SHP77 treated with DMSO at 0.1 percent for 48 hours (cell line): ENCODE data around the gene SCGN.
"Not testable (repeated sequence)": the region's sequence is repeated elsewhere in the genome, so short reads cannot be mapped to it uniquely, and the experiment has no call there.

ENCODE experiments used
- DNase-seq: peaks from one replicate; lab custom pipeline; 2025; lab: John Stamatoyannopoulos, UW

Gene SCGN

DNA sequence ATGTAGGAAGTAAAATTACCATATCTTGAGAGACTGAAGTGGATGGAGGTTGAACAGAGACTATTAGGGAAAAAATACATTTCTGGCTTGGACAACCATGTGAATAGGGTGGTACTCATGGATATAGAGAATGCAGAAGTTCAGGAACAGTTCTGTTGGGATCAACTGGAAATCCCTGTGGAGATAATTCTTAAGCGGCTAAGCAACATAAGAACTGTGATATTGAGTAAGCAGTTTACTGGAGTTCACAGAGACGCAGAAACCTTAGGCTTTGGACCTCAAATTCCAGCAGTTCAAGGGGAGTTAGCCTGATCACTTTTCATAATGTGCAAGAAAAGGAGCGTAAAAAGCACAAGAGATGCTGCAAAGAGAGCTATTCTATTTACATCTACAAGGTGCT is 78.9 kb downstream of the SCGN start:
- DNase-seq = no peak

DNA sequence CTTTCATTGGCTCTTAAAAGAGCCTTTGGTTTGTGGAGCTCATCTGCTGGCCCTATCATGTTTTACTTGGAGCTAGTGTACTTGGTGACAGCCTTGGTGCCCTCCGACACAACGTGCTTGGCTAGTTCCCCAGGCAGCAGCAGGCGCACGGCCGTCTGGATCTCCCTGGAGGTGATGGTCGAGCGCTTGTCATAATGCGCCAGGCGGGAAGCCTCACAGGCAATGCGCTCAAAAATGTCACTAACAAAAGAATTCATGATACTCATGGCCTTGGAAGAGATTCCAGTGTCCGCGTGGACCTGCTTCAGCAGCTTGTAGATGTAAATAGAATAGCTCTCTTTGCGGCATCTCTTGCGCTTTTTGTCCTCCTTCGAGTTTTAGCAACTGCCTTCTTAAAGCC is 79.7 kb downstream of the SCGN start:
- DNase-seq = no peak

GRCh38 chr6:25732468-25733198 is 80.6 kb downstream of the SCGN start:
- no peak for DNase-seq

- no peak for DNase-seq
Observed at GRCh38 chr6:25735261-25735660, 83.2 kb downstream of the SCGN start.

- DNase-seq = no peak
Observed at GRCh38 chr6:25743868-25744267, 91.9 kb downstream of the SCGN start.

- no peak for DNase-seq
Observed at GRCh38 chr6:25745836-25746235, 93.8 kb downstream of the SCGN start.

GRCh38 chr6:25746968-25747367 is 95.0 kb downstream of the SCGN start:
- DNase-seq = no peak

- no peak for DNase-seq
Observed at GRCh38 chr6:25747477-25747876, 95.5 kb downstream of the SCGN start.

DNA sequence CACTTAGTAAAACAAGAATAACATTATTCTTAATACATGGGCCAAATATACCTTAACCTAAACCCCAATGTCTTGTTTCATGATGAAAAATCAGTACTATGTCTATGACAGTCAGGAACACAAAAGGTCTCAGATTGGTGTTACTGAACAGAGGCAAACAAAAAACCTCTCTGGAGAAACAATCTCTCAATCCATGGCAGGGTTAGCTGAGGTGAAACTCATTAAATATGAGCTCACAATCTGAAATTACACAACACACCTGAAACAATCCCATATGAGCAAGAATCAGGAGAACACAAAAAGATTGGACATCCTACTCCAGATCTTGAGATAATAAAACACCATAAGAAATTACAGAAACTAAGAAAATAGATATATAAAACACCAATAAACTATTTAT is 96.0 kb downstream of the SCGN start:
- DNase-seq = no peak

DNA sequence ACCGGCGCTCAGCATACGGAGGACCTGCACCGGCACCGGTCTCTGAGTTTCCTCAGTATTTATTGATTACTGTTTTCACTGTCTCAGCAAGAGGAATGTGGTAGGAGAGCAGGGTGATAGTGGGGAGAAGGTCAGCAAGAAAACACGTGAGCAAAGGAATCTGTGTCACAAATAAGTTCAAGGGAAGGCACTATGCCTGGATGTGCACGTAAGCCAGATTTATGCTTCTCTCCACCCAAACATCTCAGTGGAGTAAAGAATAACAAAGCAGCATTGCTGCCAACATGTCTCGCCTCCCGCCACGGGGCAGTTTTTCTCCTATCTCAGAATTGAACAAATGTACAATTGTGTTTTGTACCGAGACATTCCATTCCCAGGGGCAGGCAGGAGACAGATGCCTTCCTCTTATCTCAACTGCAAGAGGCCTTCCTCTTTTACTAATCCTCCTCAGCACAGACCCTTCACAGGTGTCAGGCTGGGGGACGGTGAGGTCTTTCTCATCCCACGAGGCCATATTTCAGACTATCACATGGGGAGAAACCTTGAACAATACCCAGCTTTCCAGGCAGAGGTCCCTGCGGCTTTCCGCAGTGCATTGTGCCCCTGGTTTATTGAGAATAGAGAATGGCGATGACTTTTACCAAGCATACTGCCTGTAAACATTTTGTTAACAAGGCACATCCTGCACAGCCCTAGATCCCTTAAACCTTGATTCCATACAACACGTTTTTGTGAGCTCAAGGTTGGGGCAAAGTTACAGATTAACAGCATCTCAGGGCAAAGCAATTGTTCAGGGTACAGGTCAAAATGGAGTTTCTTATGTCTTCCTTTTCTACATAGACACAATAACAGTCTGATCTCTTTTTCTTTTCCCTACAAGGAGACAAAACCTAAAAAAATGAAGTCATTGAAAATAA is 96.8 kb downstream of the SCGN start:
- DNase-seq = not testable (repeated sequence)

GRCh38 chr6:25749837-25750236 is 97.8 kb downstream of the SCGN start:
- no peak for DNase-seq

DNA sequence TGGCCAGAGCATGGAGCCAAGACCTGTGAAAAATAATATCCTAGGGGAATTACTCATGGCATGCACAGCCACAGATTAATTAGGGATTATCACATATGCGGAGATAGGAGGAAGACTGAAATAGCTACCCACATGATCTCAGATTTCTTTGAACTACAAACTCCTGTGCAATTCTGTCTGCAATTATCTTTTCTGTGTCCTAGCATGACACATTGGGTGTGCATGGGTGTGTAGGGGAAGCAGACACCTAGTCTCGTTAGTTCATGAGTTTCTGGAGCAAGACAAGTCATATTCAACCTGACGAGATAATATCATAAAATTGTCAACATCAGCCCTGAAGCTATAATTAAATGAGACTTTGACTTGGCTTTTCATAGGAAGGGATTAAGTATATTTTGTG is 98.9 kb downstream of the SCGN start:
- no peak for DNase-seq
